HG02943 (cell line): ENCODE data around the gene RTN1.
A peak's percentile ranks its signal among the peaks of the same experiment; 100 is the strongest.

ENCODE experiments used
- ATAC-seq: cut with Tn5 transposase; IDR thresholded peaks from one replicate; pipeline ENCODE4 v1.9.1; 2021; ENCODE audit warnings: mild to moderate bottlenecking, low read depth, moderate library complexity; ENCODE audit not compliant: unreplicated experiment

RTN1 gene

DNA sequence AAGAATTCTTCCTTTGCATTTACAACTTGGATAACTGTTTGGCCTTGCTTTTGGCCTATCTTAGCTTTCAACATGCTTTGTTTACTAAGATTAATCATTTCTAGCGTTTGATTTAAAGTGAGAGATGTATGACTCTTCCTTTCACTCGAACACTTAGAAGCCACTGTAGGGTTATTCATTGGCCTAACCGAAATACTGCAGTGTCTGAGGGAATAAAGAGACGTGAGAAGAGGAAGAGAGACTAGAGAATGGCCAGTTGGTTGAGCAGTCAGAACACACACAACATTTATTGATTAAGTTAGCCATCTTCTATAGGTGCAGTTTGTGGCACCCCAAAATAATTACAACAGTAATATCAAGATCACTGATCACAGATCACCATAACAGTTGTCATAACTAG lies 231.7 kb downstream of the RTN1 start:
- ATAC-seq, result peak; percentile 65

DNA sequence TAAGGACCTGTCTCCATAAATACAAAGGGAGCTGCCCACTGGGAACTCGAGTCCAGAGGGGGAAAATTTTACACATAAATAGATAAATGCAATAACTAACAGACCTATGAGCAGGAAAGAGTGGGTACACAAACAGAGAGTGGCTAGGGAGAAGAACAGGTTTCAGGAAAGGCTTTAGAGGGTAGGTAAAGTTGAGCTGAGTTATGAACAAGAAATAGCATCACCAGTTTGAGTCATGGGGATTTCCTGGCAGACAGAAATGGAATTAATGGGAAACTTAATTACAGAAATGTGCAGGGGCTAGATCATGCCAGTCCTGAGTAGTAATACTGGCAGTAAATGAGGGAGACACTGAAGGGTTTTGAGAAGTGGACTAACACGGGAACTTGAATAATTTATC lies 236.0 kb downstream of the RTN1 start:
- ATAC-seq, result no peak

DNA sequence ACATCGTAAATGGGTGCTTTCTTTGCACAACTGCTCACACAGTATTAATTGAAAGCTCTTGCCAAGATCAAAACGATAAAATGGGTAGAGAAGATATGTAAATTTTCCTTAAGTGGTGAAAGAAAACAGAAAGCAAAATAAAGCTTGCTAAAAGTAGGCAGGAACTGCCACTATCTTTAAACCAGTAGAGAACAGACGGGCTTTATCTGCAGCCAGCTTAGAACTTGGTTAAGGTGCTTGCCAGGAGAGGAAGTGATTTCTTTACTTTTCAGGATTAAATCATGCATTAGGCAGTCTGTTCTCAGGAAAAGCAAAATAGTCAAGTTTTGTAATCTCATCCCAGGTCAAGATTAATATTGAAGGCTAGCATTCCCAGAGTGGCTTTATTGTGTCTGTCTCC lies 237.1 kb downstream of the RTN1 start:
- ATAC-seq, result no peak

DNA sequence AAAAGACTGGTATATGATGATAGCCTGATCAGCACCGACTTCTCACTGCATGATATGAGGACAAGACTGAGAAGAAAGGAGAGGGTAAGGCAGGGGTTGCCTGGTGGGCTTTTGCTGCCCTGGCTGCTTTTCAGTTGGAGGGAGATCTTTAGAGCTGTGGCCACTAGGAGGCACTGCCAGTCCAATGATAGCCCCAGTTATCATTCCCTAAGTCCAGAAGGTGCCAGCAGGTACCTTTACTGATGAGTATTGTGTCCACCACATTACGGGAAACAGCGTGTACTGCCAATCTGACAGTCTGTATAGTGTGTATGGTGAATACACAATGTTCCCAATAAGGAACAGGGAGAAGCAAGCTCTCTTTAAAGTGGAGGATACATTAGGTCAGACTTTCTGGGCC lies 238.2 kb downstream of the RTN1 start:
- no peak for ATAC-seq

DNA sequence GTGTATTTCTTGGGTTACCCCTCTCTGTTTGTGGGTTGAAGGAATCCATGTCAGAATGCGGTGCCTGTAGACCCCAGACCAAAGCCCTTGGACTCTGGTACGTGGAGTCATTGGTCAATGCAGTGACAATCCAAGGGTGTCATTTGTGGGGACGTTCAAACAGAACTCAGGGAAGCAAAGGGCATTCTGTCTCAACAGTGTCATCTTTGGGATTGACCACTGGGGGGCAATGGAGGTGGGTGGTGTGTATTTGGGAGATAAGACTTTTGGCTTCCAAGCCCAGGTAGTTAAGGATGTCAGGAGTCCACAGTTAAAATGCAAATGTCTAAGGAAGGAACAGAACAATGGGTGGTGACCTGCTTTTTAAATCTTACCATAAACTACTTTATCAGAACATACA lies 239.3 kb downstream of the RTN1 start:
- ATAC-seq, result no peak

DNA sequence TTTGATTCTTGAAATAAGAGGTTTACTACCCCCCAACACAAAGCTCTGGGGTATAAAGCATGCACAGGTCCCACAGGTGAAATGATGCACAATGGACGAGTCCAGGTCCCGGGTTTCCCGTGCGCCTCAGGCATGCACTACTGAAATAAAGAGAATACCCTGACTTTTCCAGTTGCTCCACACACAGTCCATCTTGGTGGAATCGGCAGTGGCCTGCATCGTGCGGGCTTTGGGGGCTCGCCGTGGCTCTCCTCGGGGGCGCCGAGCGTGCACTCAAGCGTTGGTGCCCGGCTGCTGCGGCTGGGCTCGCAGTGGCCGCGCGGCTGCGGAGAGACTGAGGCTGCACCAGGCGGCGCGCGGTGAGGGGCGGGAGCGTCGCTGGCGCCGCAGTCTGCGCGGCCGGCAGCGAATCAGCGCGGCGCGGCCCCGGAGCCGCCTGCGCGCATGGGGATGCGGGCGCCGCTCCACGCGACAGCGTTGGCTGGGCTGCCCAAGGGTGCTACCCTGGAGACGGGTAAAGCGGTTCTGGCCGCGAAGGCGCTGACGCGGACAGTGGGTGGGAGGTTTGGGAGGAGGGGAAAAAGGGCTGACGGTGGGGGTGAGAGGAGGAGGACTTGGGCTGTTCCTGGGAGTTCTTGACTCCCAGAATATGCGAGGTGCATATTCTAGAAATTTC lies 240.2 kb downstream of the RTN1 start:
- ATAC-seq, result no peak

DNA sequence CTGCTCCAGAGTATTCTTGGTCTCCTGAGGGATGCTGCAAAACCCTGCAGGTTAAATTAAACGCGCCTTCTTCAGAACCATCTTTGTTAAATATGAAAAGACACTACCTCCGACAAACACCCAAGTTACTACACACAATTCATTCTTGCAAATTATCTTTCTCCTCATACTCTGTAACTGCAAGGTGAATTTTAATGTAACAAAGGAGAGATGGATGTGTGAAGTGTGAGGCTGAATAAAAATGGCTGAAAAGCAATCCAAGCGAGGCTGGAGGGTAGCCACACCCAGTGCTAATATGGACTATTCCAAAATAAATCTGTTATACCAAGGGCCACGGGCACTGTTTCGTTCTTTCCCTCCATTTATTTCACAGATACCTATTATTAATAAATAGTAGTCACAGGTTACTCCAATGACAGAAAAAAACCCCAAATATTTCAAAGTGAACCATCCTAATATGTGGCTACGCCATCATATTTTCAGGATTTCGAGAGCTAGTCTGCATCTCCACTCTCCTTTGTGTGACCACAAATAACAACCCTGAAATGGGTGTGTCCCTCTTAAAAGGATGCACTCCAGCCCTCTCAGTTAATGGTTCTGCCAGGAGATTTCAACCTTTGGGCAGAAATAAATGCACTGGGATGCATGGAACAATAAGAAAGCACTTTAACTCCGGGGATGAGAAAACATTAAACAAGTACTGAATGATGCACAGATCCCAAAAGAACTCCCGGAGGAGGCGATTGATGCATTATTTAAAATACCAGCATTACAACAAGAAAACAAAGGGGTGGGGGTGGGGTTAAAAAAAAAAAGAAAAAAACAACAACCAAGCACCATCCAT lies 240.9 kb downstream of the RTN1 start:
- no peak for ATAC-seq

DNA sequence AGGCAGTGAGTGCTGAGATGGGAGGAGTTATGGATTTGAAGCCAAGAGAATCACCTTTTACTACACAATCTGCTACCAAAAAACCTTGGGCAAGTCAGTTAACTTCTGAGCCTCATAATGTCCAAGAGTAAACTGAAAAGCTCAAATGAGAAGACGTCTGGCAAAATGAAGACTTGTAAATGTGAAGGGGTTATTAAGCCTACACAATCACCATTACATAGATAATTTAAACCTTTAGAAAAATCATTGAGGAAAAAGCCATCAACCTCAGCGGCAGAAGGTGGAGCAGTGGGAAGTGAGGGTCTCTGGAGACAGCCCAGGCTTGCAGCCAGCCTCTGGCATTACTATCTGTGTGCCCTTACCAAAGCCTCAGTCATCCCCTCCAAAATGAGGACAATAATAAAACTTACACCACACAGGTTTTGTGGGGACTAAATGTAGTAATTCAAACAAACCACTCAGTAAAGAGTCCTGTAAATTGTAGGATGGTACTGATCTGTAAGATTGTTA lies 243.5 kb downstream of the RTN1 start:
- ATAC-seq, result no peak

DNA sequence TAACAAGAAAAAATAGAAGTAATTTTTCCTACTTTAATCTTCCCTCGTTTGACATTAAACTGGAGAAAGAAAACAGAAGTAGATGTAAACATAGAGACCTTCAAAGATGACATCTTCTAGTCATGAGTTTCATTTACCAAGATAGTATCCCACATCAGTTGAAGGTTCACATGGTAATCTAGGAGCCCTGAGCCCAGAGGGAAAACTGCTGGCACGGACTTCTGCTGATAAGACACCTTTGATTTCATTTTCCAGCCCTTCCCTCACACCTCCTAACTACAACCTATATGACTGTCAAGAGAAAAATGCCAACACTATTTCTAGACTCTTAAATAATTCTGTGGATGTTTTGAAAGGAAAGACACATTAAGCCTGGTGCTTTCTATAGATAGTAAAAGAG lies 247.9 kb downstream of the RTN1 start:
- no peak for ATAC-seq

DNA sequence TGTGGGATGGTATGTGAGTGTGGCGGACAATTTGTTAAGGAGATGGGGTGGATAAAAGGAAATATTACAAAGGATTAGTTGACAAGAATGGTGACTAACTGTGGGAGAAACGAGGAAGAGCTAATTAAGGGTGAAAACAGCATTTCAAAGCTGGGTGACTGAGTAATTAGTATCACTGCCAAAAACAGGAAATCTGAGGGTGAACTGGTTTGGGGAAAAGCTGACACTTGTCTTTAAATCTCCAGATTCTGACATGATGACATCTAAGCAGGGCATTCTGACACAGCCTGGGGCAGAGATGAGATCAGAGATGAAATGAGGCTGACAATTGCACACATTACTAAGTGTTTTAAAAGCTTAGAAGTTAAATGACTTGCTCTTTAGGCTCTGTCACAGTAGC lies 251.5 kb downstream of the RTN1 start:
- ATAC-seq, result no peak

DNA sequence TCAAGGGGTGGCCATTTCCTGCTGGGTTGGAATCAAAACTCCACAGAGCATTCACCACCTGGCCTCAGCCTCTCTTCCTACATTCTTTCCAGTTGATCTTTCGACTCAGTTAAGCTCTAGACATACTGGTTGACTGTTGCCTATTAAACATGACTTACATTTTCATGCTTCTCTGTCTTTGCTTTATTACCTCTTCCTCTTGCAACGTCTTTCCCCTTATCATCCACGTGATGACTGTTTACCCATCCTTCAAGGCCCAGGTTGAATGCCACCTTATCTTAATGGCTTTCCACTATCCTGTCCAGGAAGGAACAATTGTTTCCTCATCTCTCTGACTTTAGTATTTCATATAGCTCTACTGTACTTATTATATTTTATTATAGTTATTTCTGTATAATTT lies 269.5 kb downstream of the RTN1 start:
- ATAC-seq, result no peak

DNA sequence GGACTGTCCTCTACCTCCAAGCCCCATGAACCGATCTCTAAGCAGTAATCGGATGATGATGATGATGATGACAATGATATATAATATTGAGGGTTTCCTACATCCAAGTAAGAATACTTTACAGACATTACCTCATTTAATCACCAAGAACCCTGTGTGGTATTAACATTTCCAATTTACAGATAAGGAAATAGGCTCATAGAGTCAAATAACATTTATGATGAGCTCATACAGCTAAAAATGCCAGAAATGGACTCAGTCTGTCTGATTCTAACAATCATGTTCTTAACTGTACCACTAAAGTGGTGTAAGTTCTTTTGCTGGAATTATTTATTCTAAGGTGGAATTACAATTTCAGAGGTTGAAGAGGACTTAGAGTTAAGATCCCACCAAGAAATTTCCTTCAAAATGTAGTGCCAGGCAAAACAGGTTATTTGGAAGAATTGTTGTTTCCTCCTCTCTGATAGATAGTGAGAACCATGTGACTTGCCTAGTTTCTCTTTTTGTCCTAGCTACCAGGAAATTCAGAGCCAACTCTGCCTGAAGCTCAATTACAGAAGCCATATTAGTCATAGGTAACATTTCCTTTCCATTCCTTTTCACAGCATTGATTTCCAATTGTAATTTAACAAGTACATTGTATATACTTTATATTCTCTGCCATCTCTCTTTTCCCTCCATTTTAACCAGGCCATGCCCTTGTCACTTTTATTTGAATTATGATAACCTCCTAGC lies 270.2 kb downstream of the RTN1 start:
- no peak for ATAC-seq

DNA sequence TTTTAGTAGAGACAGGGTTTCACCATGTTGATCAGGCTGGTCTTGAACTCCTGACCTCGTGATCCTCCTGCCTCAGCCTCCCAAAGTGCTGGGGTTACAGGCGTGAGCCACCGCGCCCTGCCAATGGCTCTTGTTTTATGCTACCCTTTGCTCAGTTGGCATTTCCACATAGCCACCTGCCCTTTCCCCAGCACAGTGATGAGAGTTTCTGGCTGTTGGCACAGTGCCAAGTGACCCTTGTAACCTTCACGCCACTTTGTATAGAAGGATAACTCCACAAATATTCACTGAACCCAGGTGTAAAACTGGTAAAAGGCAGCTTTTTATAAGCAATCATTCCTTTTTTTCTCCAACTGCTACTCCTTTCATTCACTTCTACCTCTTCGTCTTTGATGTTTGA lies 275.5 kb downstream of the RTN1 start:
- no peak for ATAC-seq

DNA sequence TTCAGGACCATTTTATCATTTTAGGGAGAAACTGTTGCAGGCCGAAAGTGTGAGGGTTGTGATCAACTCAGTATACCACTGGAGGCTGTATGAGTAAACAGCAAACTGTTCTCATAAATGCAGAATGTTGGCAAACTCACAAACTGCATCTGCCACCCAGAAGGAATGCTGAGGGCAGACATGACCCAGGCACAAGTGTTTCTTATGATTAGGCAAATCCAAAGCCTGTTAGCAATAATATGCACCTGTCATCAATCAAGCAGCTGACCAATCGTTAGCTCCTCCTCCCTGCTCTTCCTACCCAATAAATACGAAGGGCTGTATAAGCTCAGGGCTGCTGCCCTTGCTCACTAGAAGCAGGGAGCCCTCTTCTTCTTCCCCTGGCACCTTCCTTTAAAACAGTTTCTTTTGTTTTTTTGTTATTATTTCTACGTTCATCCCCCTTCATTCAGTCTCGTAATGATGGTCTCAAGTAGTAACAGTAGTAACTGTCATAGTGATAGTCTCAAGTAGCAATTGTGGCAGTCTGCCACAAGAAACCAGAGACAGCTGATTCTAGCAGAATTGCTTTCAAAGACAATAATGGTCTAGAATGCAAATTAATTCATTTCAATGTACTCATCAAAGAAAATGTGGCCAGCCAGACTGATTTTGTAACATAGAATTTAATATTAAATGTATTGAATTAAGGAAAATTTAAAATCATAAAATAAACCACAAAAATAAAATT lies 278.8 kb downstream of the RTN1 start:
- ATAC-seq, result no peak

DNA sequence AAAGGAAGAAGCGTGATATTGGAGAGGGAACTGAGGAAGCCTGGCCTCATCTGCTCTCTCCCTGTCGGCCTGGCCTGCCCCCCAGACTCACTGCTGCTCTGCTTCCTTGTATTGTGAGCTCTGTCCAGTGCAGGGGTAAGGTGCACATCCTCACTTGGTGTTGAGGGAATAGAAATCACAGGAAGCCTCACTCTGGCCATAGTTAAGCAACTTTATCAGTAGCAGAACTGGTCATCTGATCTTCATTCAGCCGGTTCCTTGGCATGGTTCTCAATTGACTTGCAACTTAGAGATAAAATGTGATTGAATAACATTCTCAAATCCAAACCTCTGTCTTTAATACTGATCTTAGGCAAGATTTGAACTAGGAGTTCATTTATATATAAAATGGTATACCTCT lies 282.5 kb downstream of the RTN1 start:
- ATAC-seq, result no peak

DNA sequence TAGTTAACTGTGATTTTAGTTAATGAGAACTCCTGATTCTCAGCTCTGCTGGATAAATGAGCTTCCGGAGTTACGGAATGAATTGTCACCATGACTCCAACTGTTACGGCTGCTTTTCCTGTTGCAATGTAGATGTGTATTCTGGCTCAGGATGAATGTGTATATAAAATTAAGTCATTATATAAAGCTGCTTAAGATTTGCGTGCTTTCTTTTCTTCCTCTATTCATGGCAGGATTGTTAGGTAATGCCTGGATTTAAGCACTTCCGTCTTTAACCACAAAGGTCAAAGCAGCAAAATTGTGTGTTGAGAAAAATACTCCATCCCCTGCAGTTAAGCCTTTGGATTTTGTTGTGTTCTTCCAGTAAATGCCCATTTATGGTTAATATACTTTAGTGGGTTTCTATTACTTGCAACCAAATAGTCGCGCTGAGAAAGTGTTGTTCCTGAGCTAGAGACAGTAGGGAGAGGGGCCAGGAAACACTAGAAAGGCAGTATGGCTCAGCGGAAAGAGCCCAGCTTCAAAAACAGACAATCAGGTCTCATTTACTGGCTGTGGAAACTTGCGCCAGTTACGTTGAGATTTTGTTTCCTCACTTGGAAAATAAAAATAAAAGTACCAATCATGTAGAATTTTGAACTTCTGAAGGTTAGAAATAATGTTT lies 284.6 kb downstream of the RTN1 start:
- ATAC-seq, result no peak

DNA sequence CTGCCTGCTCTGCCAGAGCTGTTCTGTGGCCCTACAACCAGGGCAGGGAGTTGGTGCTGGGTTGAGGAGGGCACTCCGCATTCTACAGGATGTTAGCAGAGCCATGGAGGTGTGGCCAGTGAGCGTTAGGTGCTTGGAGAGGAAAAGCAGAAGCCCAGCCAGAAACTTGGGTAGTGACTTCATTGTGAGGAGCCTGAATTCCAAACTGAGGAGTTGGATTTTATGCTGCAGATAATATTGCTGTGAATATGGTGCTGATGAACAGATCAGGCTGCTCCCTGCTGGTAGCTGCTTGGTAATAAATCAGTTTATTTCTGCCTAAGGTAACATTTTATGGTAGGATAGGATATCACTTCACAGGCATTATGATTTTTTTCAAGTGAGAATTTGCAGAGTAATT lies 286.8 kb downstream of the RTN1 start:
- ATAC-seq, result no peak

DNA sequence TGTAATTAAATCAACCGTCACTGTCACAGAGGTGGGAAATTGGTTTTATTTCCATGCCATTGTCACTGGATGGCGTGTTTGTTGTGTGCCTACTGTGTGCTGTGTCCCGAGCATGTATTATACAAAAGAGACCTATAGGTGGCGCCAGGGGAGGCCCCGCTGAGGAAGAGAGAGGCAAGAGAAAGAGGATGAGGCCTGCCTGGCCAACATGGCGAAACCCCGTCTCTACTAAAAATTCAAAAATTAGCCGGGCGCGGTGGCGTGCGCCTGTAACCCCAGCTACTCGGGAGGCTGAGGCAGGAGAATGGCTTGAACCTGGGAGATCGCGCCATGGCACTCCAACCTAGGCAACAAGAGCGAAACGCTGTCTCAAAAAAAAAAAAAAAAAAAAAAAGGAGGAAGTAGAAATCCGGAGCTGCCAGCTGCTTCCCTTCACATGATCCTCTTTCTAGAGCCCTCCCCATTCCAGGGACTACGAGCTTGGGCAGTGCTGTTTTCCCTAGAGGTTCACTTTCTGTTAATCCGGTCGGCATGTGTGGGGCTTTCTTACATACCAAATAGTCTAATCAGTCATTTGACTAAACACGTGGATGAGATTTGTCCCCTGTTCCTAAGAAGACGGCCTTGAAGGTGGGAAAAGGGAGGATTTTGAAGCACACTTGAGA lies 287.6 kb downstream of the RTN1 start:
- no peak for ATAC-seq

DNA sequence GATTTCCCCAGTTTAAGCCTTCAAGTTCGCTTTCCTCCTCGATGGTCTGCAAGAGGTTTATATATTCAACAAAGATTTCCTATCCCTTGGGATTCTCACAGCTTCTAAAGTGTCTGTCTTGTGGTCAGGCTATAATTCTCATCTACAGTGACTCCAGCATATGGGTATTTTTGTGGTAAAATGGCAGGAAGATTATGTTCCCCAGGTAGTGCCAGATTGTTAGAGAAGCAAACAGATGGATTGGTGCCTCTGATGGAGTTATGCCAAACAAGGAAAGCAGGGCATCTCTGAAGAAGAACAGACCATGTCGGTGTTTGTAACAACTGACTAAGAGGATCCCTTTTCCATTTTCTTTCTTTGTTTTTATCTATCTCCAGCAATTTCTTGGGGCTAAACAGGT lies 288.4 kb downstream of the RTN1 start:
- no peak for ATAC-seq

DNA sequence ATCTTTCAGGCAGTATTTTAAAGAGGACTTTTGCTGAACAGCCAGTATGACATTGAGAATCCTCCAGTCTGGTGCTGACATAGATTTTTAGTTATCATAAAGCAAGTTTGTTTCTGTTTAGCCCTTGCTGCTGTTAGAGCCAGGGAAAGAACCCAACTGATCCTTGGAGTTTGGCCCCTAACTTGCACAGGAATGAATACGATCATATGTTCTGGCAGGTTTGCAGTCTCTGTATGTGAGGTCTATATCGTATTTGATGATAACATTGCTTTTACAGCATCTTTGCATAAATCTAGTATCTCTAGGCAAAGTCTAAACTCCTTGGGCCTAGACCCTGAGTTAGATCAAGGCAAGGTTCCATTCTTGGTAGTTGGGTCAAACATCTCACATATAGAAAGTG lies 289.7 kb downstream of the RTN1 start:
- no peak for ATAC-seq
